HepG2 (cell line): Measurements from ENCODE around the gene CDHR5. TPM values are rescaled to one million over a fixed set of nuclear protein-coding genes. Genes with fewer than 3 reads are reported as not detected.

Experiments used
- ETV6 ChIP-seq: sonication (generic); formaldehyde crosslinking; conservative IDR thresholded peaks from 2 replicates; pipeline ENCODE4 v1.4.0; 2020; ENCODE audit warnings: missing genetic modification reagents
- FOSL1 ChIP-seq: sonication (generic); formaldehyde crosslinking; IDR thresholded peaks from 2 replicates; pipeline ENCODE4 v1.9.0; 2021; ENCODE audit warnings: missing genetic modification reagents, borderline replicate concordance
- HIVEP1 ChIP-seq: sonication (generic); formaldehyde crosslinking; IDR thresholded peaks from 2 replicates; pipeline ENCODE4 v1.4.0; 2020; ENCODE audit warnings: mild to moderate bottlenecking, missing genetic modification reagents
- MAFF ChIP-seq: IDR thresholded peaks from 2 replicates; pipeline ENCODE4 v1.6.1; 2011; ENCODE audit warnings: low read depth, low read length, improper control_type of control experiment
- MIER3 ChIP-seq: IDR thresholded peaks from 2 replicates; pipeline ENCODE4 v1.6.1; 2016; ENCODE audit warnings: missing compliant biosample characterization, borderline replicate concordance
- NFRKB ChIP-seq: fragments of 450-650 bp; IDR thresholded peaks from 2 replicates; pipeline ENCODE4 v1.6.1; 2017
- NFYC ChIP-seq: IDR thresholded peaks from 2 replicates; pipeline ENCODE4 v1.6.1; 2016; ENCODE audit warnings: missing genetic modification reagents, missing compliant biosample characterization
- SMC3 ChIP-seq: IDR thresholded peaks from 2 replicates; pipeline ENCODE4 v1.6.1; 2011; ENCODE audit warnings: low read length, improper control_type of control experiment
- SPEN ChIP-seq: sonication (generic); formaldehyde crosslinking; IDR thresholded peaks from 2 replicates; pipeline ENCODE4 v1.5.1; 2020; ENCODE audit warnings: low read depth, mild to moderate bottlenecking, missing genetic modification reagents
- XBP1 ChIP-seq: sonication (generic); formaldehyde crosslinking; IDR thresholded peaks from 2 replicates; pipeline ENCODE4 v1.5.0; 2020; ENCODE audit warnings: missing genetic modification reagents
- ZBTB1 ChIP-seq: sonication (generic); formaldehyde crosslinking; IDR thresholded peaks from 2 replicates; pipeline ENCODE4 v1.4.0; 2020; ENCODE audit warnings: missing genetic modification reagents, borderline replicate concordance
- ZFAT ChIP-seq: sonication (generic); formaldehyde crosslinking; conservative IDR thresholded peaks from 2 replicates; pipeline ENCODE4 v1.8.1; 2023; ENCODE audit warnings: missing genetic modification reagents, inconsistent platforms
- ZNF335 ChIP-seq: sonication (generic); formaldehyde crosslinking; IDR thresholded peaks from 2 replicates; pipeline ENCODE4 v1.4.0; 2020; ENCODE audit warnings: missing genetic modification reagents
- ZNF431 ChIP-seq: sonication (generic); formaldehyde crosslinking; IDR thresholded peaks from 2 replicates; pipeline ENCODE4 v1.9.0; 2022; ENCODE audit warnings: missing genetic modification reagents, low read depth, mild to moderate bottlenecking, borderline replicate concordance
- ZNF530 ChIP-seq: sonication (generic); formaldehyde crosslinking; IDR thresholded peaks from 2 replicates; pipeline ENCODE4 v1.5.0; 2020; ENCODE audit warnings: low read depth, mild to moderate bottlenecking, missing genetic modification reagents
- ZNF83 ChIP-seq: sonication (generic); formaldehyde crosslinking; IDR thresholded peaks from 2 replicates; pipeline ENCODE4 v1.4.0; 2020; ENCODE audit warnings: missing genetic modification reagents, mild to moderate bottlenecking, borderline replicate concordance
- ZSCAN21 ChIP-seq: sonication (generic); formaldehyde crosslinking; IDR thresholded peaks from 2 replicates; pipeline ENCODE4 v1.8.0; 2022; ENCODE audit warnings: mild to moderate bottlenecking, missing genetic modification reagents, moderate library complexity, borderline replicate concordance
- ZSCAN29 ChIP-seq: sonication (generic); formaldehyde crosslinking; conservative IDR thresholded peaks from 2 replicates; pipeline ENCODE4 v1.4.0; 2020; ENCODE audit warnings: mild to moderate bottlenecking, missing genetic modification reagents
- ZZZ3 ChIP-seq: sonication (generic); formaldehyde crosslinking; IDR thresholded peaks from 2 replicates; pipeline ENCODE4 v1.4.0; 2020; ENCODE audit warnings: missing genetic modification reagents, mild to moderate bottlenecking, borderline replicate concordance
- polyA plus RNA-seq, 8 experiments: library from polyadenylated mRNA; depleted of rRNA in 3 of 8; stranded (reverse) in 7 of 8; unstranded in 1 of 8; fragments of >200 nt; fragmentation: Illumina TruSeq in 4 of 8; extraction: Trizol in 4 of 8; gene quantifications; 2 replicates each; pipeline versions ENCODE4 v1.2.1 to v1.2.3, GENCODE V29; 2011 to 2016; ENCODE audit warnings: low read depth in 4 of 8, missing spikeins in 1 of 8, mixed read lengths in 1 of 8; ENCODE audit not compliant: insufficient read depth in 1 of 8
- total RNA-seq, 5 experiments: library from RNA; depleted of rRNA; stranded (reverse); fragments of >200 nt; fragmentation: Illumina TruSeq; extraction: Trizol; gene quantifications; 2 replicates each; pipeline ENCODE4 v1.2.3, GENCODE V29; 2016; ENCODE audit warnings: low read depth in 1 of 5
- TF ChIP-seq, protein P1 (sequence below): sonication (generic); formaldehyde crosslinking; conservative IDR thresholded peaks from 2 replicates; pipeline ENCODE4 v1.8.0; 2022; ENCODE audit warnings: mild to moderate bottlenecking, moderate library complexity, missing genetic modification reagents
- TF ChIP-seq, protein P2 (sequence below): IDR thresholded peaks from 2 replicates; pipeline ENCODE4 v1.6.1; 2012; ENCODE audit warnings: low read depth, low read length, improper control_type of control experiment
- TF ChIP-seq, protein P3 (sequence below): sonication (generic); formaldehyde crosslinking; IDR thresholded peaks from 2 replicates; pipeline ENCODE4 v1.4.0; 2020; ENCODE audit warnings: missing genetic modification reagents, low read depth, mild to moderate bottlenecking, borderline replicate concordance
- TF ChIP-seq, protein P4 (sequence below): sonication (generic); formaldehyde crosslinking; IDR thresholded peaks from 2 replicates; pipeline ENCODE4 v1.4.0; 2020; ENCODE audit warnings: missing genetic modification reagents, mild to moderate bottlenecking, borderline replicate concordance
- TF ChIP-seq, protein P5 (sequence below): IDR thresholded peaks from 2 replicates; pipeline ENCODE4 v1.6.1; 2018; ENCODE audit warnings: missing genetic modification reagents

CDHR5 gene
- total and polyA plus RNA-seq, 2 of the 13 experiments (the other 11 are each of a cell fraction or from before 2014, with no cell fraction given) = 0.46 to 0.71 TPM

DNA sequence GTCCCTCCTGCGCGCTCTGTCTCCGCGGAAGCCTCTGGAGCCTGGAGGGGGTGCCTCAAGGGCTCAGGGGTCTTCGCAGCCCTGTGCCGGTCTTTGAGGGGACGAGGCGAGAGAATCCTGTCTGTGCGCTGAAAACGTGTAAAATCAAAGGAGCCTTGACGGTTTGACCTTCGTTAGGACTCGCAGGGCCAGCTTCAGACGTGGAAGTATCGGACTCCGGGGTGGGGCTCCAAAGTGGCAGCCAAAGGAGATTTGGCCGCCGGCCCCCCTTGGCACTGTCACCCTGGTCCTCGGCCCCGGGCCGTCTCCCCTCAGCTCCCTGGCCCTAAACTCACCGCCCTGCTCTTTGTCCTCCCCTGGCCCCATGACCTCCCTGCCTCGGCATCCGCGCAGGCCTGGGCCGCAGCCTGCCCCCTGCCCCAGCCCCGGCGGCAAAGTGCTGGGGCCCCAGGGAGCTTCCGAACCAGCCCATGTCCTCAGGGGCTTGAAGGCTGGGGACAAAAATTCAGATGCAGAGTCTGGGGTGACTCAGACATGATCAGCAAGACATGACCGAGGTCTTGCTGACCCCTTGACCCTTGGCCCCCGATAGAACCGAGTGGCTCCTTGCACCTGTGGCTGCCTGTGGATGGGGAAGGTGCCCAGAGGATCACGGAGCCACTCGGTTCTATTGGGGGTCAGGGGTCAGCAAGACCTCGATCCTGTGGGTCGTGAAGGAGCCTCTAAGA is 55.4 kb downstream of the CDHR5 start (continued):
- TF ChIP-seq, protein P1, sequence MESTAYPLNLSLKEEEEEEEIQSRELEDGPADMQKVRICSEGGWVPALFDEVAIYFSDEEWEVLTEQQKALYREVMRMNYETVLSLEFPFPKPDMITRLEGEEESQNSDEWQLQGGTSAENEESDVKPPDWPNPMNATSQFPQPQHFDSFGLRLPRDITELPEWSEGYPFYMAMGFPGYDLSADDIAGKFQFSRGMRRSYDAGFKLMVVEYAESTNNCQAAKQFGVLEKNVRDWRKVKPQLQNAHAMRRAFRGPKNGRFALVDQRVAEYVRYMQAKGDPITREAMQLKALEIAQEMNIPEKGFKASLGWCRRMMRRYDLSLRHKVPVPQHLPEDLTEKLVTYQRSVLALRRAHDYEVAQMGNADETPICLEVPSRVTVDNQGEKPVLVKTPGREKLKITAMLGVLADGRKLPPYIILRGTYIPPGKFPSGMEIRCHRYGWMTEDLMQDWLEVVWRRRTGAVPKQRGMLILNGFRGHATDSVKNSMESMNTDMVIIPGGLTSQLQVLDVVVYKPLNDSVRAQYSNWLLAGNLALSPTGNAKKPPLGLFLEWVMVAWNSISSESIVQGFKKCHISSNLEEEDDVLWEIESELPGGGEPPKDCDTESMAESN (CRISPR knock-in tag) = no peak
- TF ChIP-seq HIVEP1 (CRISPR knock-in tag) (no peak), ZNF431 (no peak), ZSCAN29 (CRISPR knock-in tag) (no peak), ZBTB1 (CRISPR knock-in tag) (no peak), ETV6 (no peak), ZFAT (no peak), ZNF335 (peak; percentile 39; the same call in 1 of the 2 replicates), NFRKB (no peak), ZNF83 (CRISPR knock-in tag) (no peak), FOSL1 (peak; percentile 18; the same call in 1 of the 2 replicates), NFYC (CRISPR knock-in tag) (0 out of 2 replicates have a peak, but pooled peaks have one; percentile 21), ZNF530 (CRISPR knock-in tag) (no peak), SMC3 (no peak), SPEN (CRISPR knock-in tag) (0 out of 2 replicates have a peak, but pooled peaks have one; percentile 23), MAFF (no peak), ZSCAN21 (CRISPR knock-in tag) (0 out of 2 replicates have a peak, but pooled peaks have one; percentile 29), XBP1 (no peak), MIER3 (CRISPR knock-in tag) (peak; percentile 28; the same call in 1 of the 2 replicates), ZZZ3 (CRISPR knock-in tag) (no peak)
- TF ChIP-seq, protein P2, sequence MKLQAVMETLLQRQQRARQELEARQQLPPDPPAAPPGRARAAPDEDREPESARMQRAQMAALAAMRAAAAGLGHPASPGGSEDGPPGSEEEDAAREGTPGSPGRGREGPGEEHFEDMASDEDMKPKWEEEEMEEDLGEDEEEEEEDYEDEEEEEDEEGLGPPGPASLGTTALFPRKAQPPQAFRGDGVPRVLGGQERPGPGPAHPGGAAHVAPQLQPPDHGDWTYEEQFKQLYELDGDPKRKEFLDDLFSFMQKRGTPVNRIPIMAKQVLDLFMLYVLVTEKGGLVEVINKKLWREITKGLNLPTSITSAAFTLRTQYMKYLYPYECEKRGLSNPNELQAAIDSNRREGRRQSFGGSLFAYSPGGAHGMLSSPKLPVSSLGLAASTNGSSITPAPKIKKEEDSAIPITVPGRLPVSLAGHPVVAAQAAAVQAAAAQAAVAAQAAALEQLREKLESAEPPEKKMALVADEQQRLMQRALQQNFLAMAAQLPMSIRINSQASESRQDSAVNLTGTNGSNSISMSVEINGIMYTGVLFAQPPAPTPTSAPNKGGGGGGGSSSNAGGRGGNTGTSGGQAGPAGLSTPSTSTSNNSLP = no peak
- TF ChIP-seq, protein P3, sequence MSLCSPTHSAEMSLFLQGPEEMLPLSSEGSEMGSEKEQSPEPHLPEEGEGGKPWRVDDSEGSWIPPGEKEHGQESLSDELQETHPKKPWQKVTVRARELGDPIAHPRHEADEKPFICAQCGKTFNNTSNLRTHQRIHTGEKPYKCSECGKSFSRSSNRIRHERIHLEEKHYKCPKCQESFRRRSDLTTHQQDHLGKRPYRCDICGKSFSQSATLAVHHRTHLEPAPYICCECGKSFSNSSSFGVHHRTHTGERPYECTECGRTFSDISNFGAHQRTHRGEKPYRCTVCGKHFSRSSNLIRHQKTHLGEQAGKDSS (CRISPR knock-in tag) = peak; percentile 28; the same call in 1 of the 2 replicates
- TF ChIP-seq, protein P4, sequence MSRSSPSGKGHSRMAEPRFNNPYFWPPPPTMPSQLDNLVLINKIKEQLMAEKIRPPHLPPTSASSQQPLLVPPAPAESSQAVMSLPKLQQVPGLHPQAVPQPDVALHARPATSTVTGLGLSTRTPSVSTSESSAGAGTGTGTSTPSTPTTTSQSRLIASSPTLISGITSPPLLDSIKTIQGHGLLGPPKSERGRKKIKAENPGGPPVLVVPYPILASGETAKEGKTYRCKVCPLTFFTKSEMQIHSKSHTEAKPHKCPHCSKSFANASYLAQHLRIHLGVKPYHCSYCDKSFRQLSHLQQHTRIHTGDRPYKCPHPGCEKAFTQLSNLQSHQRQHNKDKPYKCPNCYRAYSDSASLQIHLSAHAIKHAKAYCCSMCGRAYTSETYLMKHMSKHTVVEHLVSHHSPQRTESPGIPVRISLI (CRISPR knock-in tag) = no peak
- TF ChIP-seq, protein P5, sequence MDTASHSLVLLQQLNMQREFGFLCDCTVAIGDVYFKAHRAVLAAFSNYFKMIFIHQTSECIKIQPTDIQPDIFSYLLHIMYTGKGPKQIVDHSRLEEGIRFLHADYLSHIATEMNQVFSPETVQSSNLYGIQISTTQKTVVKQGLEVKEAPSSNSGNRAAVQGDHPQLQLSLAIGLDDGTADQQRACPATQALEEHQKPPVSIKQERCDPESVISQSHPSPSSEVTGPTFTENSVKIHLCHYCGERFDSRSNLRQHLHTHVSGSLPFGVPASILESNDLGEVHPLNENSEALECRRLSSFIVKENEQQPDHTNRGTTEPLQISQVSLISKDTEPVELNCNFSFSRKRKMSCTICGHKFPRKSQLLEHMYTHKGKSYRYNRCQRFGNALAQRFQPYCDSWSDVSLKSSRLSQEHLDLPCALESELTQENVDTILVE = no peak
